Gastrocnemius medialis (tissue), 4 donors: Measurements from ENCODE around the gene PRKG1. TPM values are rescaled to one million over a fixed set of nuclear protein-coding genes. Genes with fewer than 3 reads are reported as not detected.

ENCODE experiments used
- ATAC-seq, 2 donors: fragments of 150-250 bp; one replicate each; pipeline ENCODE4 v1.9.1; 2016
- DNase-seq, 2 donors: peaks; one replicate each; pipeline ENCODE4 v3.0.0-alpha.2; 2019
- H3K27ac ChIP-seq, 4 donors: fragments of 200-600 bp; sonication (generic); 1 replicate in 1 of 4; 2 replicates in 3 of 4; pipeline ENCODE4 v1.5.1; 2016 to 2018; ENCODE audit warnings: mild to moderate bottlenecking in 2 of 4, moderate library complexity in 1 of 4
- H3K27me3 ChIP-seq, 3 donors: fragments of 200-600 bp; sonication (generic) in 2 of 3; 1 replicate in 1 of 3; 2 replicates in 2 of 3; pipeline versions ENCODE4 v1.5.1 to v1.6.0; 2016 to 2019; ENCODE audit warnings: mild to moderate bottlenecking in 1 of 3, moderate library complexity in 1 of 3
- H3K36me3 ChIP-seq, 2 donors: fragments of 200-600 bp; sonication (generic) in 1 of 2; one replicate each; pipeline ENCODE4 v1.5.1; 2017 to 2018
- H3K4me1 ChIP-seq, 2 donors: fragments of 200-600 bp; sonication (generic) in 1 of 2; one replicate each; pipeline ENCODE4 v1.5.1; 2016 to 2017; ENCODE audit warnings: mild to moderate bottlenecking in 2 of 2
- H3K4me3 ChIP-seq, 4 donors: fragments of 200-600 bp; sonication (generic) in 3 of 4; 1 replicate in 1 of 4; 2 replicates in 3 of 4; pipeline ENCODE4 v1.5.1; 2016 to 2019; ENCODE audit warnings: mild to moderate bottlenecking in 2 of 4
- H3K9me3 ChIP-seq, 3 donors: fragments of 200-600 bp; sonication (generic) in 2 of 3; 1 replicate in 1 of 3; 2 replicates in 2 of 3; pipeline ENCODE4 v1.5.1; 2016 to 2019
- POLR2A ChIP-seq, 2 donors: fragments of 450-650 bp; IDR thresholded peaks; one replicate each; pipeline ENCODE4 v1.6.1; 2017; ENCODE audit warnings: antibody characterized with exemption in 2 of 2, mild to moderate bottlenecking in 2 of 2, moderate library complexity in 2 of 2
- in situ Hi-C, 4 donors: fragments of 200-750 bp; cut with MboI; loops; one replicate each; pipeline versions ENCODE4 v1.15.0 to v1.8.0; 2017; ENCODE audit warnings: low sequenced_read_pairs in 4 of 4
- intact Hi-C: fragments of 100-400 bp; cut with DNase I; formaldehyde crosslinking; loops from one replicate; pipeline ENCODE4 v1.15.1; 2023; ENCODE audit warnings: low total_unique reads
- total RNA-seq, 4 donors: library from RNA; depleted of rRNA; stranded (reverse); fragments of >200 nt; gene quantifications; one replicate each; pipeline versions ENCODE4 v1.1.0 to v1.2.3, GENCODE V29; 2016
- TF ChIP-seq, protein P1 (sequence below), 5 experiments: fragments of 450-650 bp in 3 of 5; fragments of 200-600 bp in 2 of 5; sonication (generic) in 2 of 5; IDR thresholded peaks in 4 of 5; conservative IDR thresholded peaks in 1 of 5; 1 replicate in 4 of 5; 2 replicates in 1 of 5; pipeline ENCODE4 v1.5.1; 2016 to 2019; ENCODE audit warnings: antibody characterized with exemption in 5 of 5, mild to moderate bottlenecking in 3 of 5, moderate library complexity in 3 of 5

PRKG1 gene
- total RNA-seq, 4 donors from 2014 or later: 10.4 to 39.4 (median 25.1) TPM

DNA sequence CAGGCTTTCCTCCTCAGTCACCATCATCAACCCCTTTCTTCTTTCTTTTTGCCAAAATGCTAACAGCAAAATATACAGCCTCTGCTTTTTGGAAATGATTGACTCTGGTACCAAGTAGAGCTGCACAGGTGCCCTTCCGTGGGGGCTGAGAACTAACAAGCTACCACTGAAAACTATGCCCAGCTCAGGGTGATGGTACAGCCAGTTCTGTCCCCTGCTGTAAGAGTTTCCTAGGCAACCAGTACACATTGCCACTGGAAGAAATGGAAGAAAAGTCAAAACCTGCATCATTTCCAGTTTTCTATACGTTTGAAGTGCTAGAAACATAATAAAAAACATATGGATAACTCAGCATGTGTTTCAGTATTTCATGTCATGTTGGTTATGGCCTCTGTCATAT is 297.5 kb downstream of the PRKG1 start:
- no peaks in the 10 kb centered on the region for H3K9me3 ChIP-seq
- peaks cover 1 to 4% of the 10 kb centered on the region in 2 donors for H3K4me1 ChIP-seq
- TF ChIP-seq, protein P1, sequence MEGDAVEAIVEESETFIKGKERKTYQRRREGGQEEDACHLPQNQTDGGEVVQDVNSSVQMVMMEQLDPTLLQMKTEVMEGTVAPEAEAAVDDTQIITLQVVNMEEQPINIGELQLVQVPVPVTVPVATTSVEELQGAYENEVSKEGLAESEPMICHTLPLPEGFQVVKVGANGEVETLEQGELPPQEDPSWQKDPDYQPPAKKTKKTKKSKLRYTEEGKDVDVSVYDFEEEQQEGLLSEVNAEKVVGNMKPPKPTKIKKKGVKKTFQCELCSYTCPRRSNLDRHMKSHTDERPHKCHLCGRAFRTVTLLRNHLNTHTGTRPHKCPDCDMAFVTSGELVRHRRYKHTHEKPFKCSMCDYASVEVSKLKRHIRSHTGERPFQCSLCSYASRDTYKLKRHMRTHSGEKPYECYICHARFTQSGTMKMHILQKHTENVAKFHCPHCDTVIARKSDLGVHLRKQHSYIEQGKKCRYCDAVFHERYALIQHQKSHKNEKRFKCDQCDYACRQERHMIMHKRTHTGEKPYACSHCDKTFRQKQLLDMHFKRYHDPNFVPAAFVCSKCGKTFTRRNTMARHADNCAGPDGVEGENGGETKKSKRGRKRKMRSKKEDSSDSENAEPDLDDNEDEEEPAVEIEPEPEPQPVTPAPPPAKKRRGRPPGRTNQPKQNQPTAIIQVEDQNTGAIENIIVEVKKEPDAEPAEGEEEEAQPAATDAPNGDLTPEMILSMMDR (IDR thresholded peaks at IDR 0.05 in 4 of 5, conservative IDR thresholded peaks at IDR 0.05 in 1 of 5): no peak
- no peak for TF ChIP-seq POLR2A (IDR thresholded peaks at IDR 0.05)
- in situ Hi-C loops: no loop called here
- no peak overlapping the region for H3K27ac ChIP-seq
- intact Hi-C loops: no loop called here
- no peaks in the 10 kb centered on the region for H3K27me3 ChIP-seq
- no peak for DNase-seq
- no peaks in the 10 kb centered on the region for H3K36me3 ChIP-seq
- no peak overlapping the region for H3K4me3 ChIP-seq
- no peak for ATAC-seq

DNA sequence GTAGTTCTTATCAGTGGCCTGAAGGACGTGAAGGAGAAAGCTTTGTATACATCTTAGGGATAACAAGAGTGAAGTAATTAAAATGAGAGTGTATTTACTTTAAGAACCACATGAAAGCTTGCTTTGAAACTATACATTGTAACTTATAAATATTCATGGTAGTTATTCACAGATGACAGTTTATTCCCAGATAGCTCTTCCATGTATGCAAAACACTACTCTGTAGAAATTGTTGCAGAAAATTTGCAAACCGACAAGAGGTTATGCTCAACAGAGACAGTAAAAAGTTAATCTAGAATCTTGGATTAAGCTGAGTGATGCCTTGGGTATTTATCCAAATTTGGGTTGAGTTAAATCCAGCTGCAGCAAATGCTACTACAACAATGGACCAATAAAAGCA is 301.5 kb downstream of the PRKG1 start:
- Histone ChIP-seq H3K9me3 (no peaks in the 10 kb centered on the region), H3K4me1 (peaks cover 15 to 28% of the 10 kb centered on the region in 2 donors), H3K36me3 (no peaks in the 10 kb centered on the region), H3K27ac (no peak overlapping the region), H3K27me3 (no peaks in the 10 kb centered on the region), H3K4me3 (no peak overlapping the region)
- in situ Hi-C loops (no loop called here), intact Hi-C loops (no loop called here)
- no peak for TF ChIP-seq POLR2A (IDR thresholded peaks at IDR 0.05)
- TF ChIP-seq, protein P1 (IDR thresholded peaks at IDR 0.05 in 4 of 5, conservative IDR thresholded peaks at IDR 0.05 in 1 of 5): no peak
- DNase-seq (no peak), ATAC-seq (no peak)

DNA sequence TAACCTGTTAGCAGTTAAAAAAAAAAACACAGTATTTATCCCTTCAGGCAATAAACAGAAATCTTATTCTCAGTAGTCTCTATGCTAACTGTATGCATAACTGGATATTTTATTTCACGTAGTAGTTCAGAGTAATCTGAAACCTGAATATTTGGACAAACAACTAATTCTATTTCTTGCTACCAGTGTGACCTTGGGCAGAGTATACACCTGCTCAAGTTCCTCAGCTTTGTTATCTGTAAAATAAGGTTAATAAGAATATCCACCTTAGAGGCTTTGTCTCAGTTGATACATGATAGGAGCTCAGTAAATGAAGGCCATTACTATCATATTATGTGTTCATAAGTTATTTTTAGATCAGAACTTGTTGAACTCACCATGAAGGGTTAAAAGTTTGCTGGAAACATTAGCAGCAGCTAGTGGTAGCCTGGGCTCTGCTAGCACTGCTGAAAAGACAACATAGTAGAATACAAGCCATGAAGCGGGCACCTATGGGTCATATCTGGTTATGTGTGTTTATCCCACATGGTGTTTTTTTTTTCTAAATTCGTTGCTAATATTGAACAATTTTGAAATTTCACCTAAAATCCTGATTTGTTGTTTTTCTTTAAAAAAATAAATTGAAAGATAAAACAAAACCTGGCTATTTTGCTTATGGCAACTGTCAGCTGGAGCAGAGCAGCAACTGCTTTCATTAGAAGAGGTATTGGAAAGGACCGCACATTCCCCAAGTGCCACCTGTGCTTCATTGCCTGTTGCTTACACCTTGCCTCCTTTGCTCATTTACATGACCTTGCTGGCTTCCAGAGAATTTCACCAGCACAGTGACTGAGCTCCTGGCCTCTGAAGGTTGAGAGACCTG is 303.0 kb downstream of the PRKG1 start:
- peaks cover 15 to 34% of the 10 kb centered on the region in 2 donors for H3K4me1 ChIP-seq
- TF ChIP-seq POLR2A (IDR thresholded peaks at IDR 0.05): no peak
- TF ChIP-seq, protein P1 (IDR thresholded peaks at IDR 0.05 in 4 of 5, conservative IDR thresholded peaks at IDR 0.05 in 1 of 5): no peak
- ATAC-seq (peak; percentile 22 to 45), DNase-seq (no peak)
- no peak overlapping the region for H3K4me3 ChIP-seq
- H3K36me3 ChIP-seq: no peaks in the 10 kb centered on the region
- no peaks in the 10 kb centered on the region for H3K27me3 ChIP-seq
- in situ Hi-C loops (no loop called here), intact Hi-C loops (no loop called here)
- no peaks in the 10 kb centered on the region for H3K9me3 ChIP-seq
- peak overlapping the region; percentile 15 to 31 (median 28) for H3K27ac ChIP-seq

DNA sequence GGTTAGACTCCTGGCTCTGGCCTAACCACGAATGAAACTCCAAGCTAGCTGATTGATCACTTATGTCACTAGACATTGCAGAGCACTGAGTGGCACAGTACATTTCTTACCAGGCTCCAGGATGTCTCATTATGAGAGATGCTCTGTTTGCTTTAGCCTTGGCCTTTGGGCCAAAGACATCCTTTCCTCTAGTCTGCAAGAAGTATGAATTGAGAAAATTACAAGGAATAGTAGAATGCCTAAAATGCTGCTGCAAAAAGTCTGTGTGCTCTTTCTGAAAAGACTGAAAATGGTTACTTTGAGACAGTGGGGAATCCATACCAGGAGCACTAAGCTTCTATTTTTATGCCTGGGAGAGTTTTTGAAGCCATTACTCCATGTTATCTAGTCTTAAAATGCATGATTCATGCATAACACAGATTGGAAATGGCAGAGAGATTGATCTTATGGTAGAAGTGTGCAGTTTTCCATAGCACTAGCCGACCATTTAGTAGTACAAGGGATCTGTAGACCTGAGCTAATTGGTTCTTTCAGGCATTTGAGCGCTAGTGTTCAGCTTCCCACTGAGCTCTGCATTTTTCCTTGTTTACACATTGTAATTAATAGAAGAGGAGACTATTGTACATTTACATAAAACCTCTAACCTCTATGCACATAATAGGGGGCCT is 303.8 kb downstream of the PRKG1 start:
- Histone ChIP-seq H3K4me1 (peaks cover 15 to 34% of the 10 kb centered on the region in 2 donors), H3K9me3 (no peaks in the 10 kb centered on the region), H3K27me3 (no peaks in the 10 kb centered on the region), H3K27ac (no peak overlapping the region), H3K4me3 (no peak overlapping the region), H3K36me3 (no peaks in the 10 kb centered on the region)
- DNase-seq (no peak), ATAC-seq (no peak)
- TF ChIP-seq, protein P1 (IDR thresholded peaks at IDR 0.05 in 4 of 5, conservative IDR thresholded peaks at IDR 0.05 in 1 of 5): no peak
- TF ChIP-seq POLR2A (IDR thresholded peaks at IDR 0.05): no peak
- in situ Hi-C loops: no loop called here
- intact Hi-C loops: no loop called here
